ENCODE data around the gene SIRPG.
"Not testable (repeated sequence)": the region's sequence is repeated elsewhere in the genome, so short reads cannot be mapped to it uniquely, and the experiment has no call there.

Gene SIRPG

GRCh38 chr20:1652960-1653359 is 4.6 kb downstream of the SIRPG start:
- DNase-seq (ENCODE audit: low read depth), result no peak
- TF ChIP-seq CTCF (conservative IDR thresholded peaks at IDR 0.05; ENCODE audit: low read depth, low read length), result no peak
- no peak overlapping the region for H3K4me3 ChIP-seq (ENCODE audit: low read depth, low read length)

GRCh38 chr20:1652104-1652503 is 5.5 kb downstream of the SIRPG start:
- H3K4me3 ChIP-seq (ENCODE audit: low read depth, low read length), result no peak overlapping the region
- no peak for DNase-seq (ENCODE audit: low read depth)
- TF ChIP-seq CTCF (conservative IDR thresholded peaks at IDR 0.05; ENCODE audit: low read depth, low read length), result no peak

- DNase-seq (ENCODE audit: low read depth), result no peak
- TF ChIP-seq CTCF (conservative IDR thresholded peaks at IDR 0.05; ENCODE audit: low read depth, low read length), result no peak
- no peak overlapping the region for H3K4me3 ChIP-seq (ENCODE audit: low read depth, low read length)
Observed at GRCh38 chr20:1651268-1652058, 6.1 kb downstream of the SIRPG start.

GRCh38 chr20:1648101-1648500 is 9.5 kb downstream of the SIRPG start:
- no peak overlapping the region for H3K4me3 ChIP-seq (ENCODE audit: low read depth, low read length)
- no peak for DNase-seq (ENCODE audit: low read depth)
- no peak for TF ChIP-seq CTCF (conservative IDR thresholded peaks at IDR 0.05; ENCODE audit: low read depth, low read length)

GRCh38 chr20:1646975-1647431 is 10.6 kb downstream of the SIRPG start:
- no peak for DNase-seq (ENCODE audit: low read depth)
- no peak overlapping the region for H3K4me3 ChIP-seq (ENCODE audit: low read depth, low read length)
- no peak for TF ChIP-seq CTCF (conservative IDR thresholded peaks at IDR 0.05; ENCODE audit: low read depth, low read length)

GRCh38 chr20:1644101-1644962 is 13.2 kb downstream of the SIRPG start:
- no peak for DNase-seq (ENCODE audit: low read depth)
- no peak overlapping the region for H3K4me3 ChIP-seq (ENCODE audit: low read depth, low read length)
- no peak for TF ChIP-seq CTCF (conservative IDR thresholded peaks at IDR 0.05; ENCODE audit: low read depth, low read length)

GRCh38 chr20:1638643-1639042 is 18.9 kb downstream of the SIRPG start:
- not testable (repeated sequence) for DNase-seq (ENCODE audit: low read depth); H3K4me3 ChIP-seq (ENCODE audit: low read depth, low read length)
